ENCODE measurements around the gene VPREB3. TPM values are rescaled to one million over a fixed set of nuclear protein-coding genes. Genes with fewer than 3 reads are reported as not detected.
A peak's percentile ranks its signal among the peaks of the same experiment; 100 is the strongest.

VPREB3 gene
- polyA plus RNA-seq, 2 of the 4 experiments (the other 2 are of a cell fraction), result 0.41 to 0.52 TPM

DNA sequence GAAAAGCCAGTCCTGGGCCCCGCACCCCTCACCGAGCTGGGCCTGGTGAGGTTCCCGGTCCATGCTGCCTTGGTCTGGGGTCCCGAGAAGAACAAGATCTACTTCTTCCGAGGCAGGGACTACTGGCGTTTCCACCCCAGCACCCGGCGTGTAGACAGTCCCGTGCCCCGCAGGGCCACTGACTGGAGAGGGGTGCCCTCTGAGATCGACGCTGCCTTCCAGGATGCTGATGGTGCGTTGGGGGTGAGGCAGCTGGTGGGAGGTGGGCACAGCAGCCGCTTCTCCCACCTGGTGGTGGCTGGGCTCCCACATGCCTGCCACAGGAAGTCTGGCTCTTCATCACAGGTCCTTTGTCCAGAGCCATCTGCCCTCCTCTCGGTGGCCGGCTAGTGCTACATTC lies 28.0 kb upstream of the VPREB3 start:
- no peak overlapping the region for H3K4me2 ChIP-seq
- H3K4me1 ChIP-seq, result peaks cover 31% of the 10 kb centered on the region
- peak overlapping the region in 1 of 2 experiments; percentile 66; a peak in 2 of 6 replicates for H3K27ac ChIP-seq
- no peaks in the 10 kb centered on the region for H3K9me3 ChIP-seq
- DNase-seq (ENCODE audit: low read depth in 1 of 2, low spot score in 1 of 2) (no peak), ATAC-seq (no peak), FAIRE-seq (no peak)
- no peak for TF ChIP-seq GATA3 (IDR thresholded peaks at IDR 0.05; ENCODE audit: borderline replicate concordance)
- no peak for TF ChIP-seq ZNF302 (CRISPR knock-in tag; IDR thresholded peaks at IDR 0.05)
- TF ChIP-seq JUN (IDR thresholded peaks at IDR 0.05), result no peak
- no peak for TF ChIP-seq CHD2 (IDR thresholded peaks at IDR 0.05; ENCODE audit: low read length, partially characterized antibody)
- no peak for TF ChIP-seq CBX8 (IDR thresholded peaks at IDR 0.05)
- no peak for TF ChIP-seq ZFP36 (IDR thresholded peaks at IDR 0.05; ENCODE audit: borderline replicate concordance, partially characterized antibody)
- no peak for TF ChIP-seq TFCP2L1 (CRISPR knock-in tag; IDR thresholded peaks at IDR 0.05)
- no peak for TF ChIP-seq CBX2 (IDR thresholded peaks at IDR 0.05; ENCODE audit: borderline replicate concordance, low read depth)
- TF ChIP-seq EP300 (IDR thresholded peaks at IDR 0.05), result no peak
- no peak for TF ChIP-seq FOSB (CRISPR knock-in tag; IDR thresholded peaks at IDR 0.05)
- TF ChIP-seq BHLHE40 (IDR thresholded peaks at IDR 0.05; ENCODE audit: low read depth, low read length), result no peak
- no peak for TF ChIP-seq POLR2AphosphoS2 (conservative IDR thresholded peaks at IDR 0.05; ENCODE audit: low read length)
- no peak for TF ChIP-seq MYC (IDR thresholded peaks at IDR 0.05; ENCODE audit: borderline replicate concordance, low read length)
- TF ChIP-seq PBX3 (IDR thresholded peaks at IDR 0.05), result no peak
- TF ChIP-seq, protein P1, sequence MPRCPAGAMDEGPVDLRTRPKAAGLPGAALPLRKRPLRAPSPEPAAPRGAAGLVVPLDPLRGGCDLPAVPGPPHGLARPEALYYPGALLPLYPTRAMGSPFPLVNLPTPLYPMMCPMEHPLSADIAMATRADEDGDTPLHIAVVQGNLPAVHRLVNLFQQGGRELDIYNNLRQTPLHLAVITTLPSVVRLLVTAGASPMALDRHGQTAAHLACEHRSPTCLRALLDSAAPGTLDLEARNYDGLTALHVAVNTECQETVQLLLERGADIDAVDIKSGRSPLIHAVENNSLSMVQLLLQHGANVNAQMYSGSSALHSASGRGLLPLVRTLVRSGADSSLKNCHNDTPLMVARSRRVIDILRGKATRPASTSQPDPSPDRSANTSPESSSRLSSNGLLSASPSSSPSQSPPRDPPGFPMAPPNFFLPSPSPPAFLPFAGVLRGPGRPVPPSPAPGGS (IDR thresholded peaks at IDR 0.05), result no peak
- TF ChIP-seq HOXB13 (CRISPR knock-in tag; IDR thresholded peaks at IDR 0.05; ENCODE audit: low read depth), result no peak
- TF ChIP-seq EHF (CRISPR knock-in tag; IDR thresholded peaks at IDR 0.05), result no peak
- TF ChIP-seq, protein P2, sequence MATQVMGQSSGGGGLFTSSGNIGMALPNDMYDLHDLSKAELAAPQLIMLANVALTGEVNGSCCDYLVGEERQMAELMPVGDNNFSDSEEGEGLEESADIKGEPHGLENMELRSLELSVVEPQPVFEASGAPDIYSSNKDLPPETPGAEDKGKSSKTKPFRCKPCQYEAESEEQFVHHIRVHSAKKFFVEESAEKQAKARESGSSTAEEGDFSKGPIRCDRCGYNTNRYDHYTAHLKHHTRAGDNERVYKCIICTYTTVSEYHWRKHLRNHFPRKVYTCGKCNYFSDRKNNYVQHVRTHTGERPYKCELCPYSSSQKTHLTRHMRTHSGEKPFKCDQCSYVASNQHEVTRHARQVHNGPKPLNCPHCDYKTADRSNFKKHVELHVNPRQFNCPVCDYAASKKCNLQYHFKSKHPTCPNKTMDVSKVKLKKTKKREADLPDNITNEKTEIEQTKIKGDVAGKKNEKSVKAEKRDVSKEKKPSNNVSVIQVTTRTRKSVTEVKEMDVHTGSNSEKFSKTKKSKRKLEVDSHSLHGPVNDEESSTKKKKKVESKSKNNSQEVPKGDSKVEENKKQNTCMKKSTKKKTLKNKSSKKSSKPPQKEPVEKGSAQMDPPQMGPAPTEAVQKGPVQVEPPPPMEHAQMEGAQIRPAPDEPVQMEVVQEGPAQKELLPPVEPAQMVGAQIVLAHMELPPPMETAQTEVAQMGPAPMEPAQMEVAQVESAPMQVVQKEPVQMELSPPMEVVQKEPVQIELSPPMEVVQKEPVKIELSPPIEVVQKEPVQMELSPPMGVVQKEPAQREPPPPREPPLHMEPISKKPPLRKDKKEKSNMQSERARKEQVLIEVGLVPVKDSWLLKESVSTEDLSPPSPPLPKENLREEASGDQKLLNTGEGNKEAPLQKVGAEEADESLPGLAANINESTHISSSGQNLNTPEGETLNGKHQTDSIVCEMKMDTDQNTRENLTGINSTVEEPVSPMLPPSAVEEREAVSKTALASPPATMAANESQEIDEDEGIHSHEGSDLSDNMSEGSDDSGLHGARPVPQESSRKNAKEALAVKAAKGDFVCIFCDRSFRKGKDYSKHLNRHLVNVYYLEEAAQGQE (IDR thresholded peaks at IDR 0.05), result no peak
- TF ChIP-seq ZC3H11A (IDR thresholded peaks at IDR 0.05), result no peak
- TF ChIP-seq, protein P3, sequence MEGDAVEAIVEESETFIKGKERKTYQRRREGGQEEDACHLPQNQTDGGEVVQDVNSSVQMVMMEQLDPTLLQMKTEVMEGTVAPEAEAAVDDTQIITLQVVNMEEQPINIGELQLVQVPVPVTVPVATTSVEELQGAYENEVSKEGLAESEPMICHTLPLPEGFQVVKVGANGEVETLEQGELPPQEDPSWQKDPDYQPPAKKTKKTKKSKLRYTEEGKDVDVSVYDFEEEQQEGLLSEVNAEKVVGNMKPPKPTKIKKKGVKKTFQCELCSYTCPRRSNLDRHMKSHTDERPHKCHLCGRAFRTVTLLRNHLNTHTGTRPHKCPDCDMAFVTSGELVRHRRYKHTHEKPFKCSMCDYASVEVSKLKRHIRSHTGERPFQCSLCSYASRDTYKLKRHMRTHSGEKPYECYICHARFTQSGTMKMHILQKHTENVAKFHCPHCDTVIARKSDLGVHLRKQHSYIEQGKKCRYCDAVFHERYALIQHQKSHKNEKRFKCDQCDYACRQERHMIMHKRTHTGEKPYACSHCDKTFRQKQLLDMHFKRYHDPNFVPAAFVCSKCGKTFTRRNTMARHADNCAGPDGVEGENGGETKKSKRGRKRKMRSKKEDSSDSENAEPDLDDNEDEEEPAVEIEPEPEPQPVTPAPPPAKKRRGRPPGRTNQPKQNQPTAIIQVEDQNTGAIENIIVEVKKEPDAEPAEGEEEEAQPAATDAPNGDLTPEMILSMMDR (IDR thresholded peaks at IDR 0.05), result no peak
- CTCF ChIA-PET, result interaction anchor here (1.1 kb wide), 1 partner anchor 14 kb away, joined by 4 read pairs; no protein-coding TSS in a partner anchor
- POLR2A ChIA-PET, result no interaction called here
- no peak overlapping the region for H3K4me3 ChIP-seq
- 91% methylated on average over 9 of the region's 16 CpGs for WGBS (ENCODE audit: missing lambda C conversion rate)
